HG02973 (cell line): ENCODE data around the gene TP63.

Experiments used
- ATAC-seq: cut with Tn5 transposase; IDR thresholded peaks from one replicate; pipeline ENCODE4 v1.9.1; 2021; ENCODE audit warnings: moderate library complexity; ENCODE audit not compliant: unreplicated experiment

Gene TP63

GRCh38 chr3:189902230-189903186, 271.3 kb downstream of the TP63 start:
- ATAC-seq, result no peak

- no peak for ATAC-seq
These were observed 272.5 kb downstream of the TP63 start for GRCh38 chr3:189903562-189904250.

- ATAC-seq, result no peak
These were observed 276.6 kb downstream of the TP63 start for GRCh38 chr3:189907803-189908202.

GRCh38 chr3:189908646-189909045, 277.5 kb downstream of the TP63 start:
- no peak for ATAC-seq

- no peak for ATAC-seq
These were observed 277.9 kb downstream of the TP63 start for GRCh38 chr3:189909139-189909538.

- no peak for ATAC-seq
These were observed 278.4 kb downstream of the TP63 start for GRCh38 chr3:189909573-189909972.

GRCh38 chr3:189911001-189911400, 279.8 kb downstream of the TP63 start:
- ATAC-seq, result no peak

- ATAC-seq, result no peak
These were observed 283.6 kb downstream of the TP63 start for GRCh38 chr3:189914799-189915198.

GRCh38 chr3:189921770-189922169, 290.6 kb downstream of the TP63 start:
- no peak for ATAC-seq

GRCh38 chr3:189927975-189928895, 297.0 kb downstream of the TP63 start:
- no peak for ATAC-seq

GRCh38 chr3:189936201-189936945, 305.2 kb downstream of the TP63 start:
- ATAC-seq, result no peak

- ATAC-seq, result no peak
These were observed 306.3 kb downstream of the TP63 start for GRCh38 chr3:189937302-189938127.

GRCh38 chr3:189941125-189941524, 309.9 kb downstream of the TP63 start:
- ATAC-seq, result no peak

- ATAC-seq, result no peak
These were observed 310.5 kb downstream of the TP63 start for GRCh38 chr3:189941679-189942078.

- ATAC-seq, result no peak
These were observed 311.8 kb downstream of the TP63 start for GRCh38 chr3:189942948-189943347.

- no peak for ATAC-seq
These were observed 313.3 kb downstream of the TP63 start for GRCh38 chr3:189944285-189945145.

- ATAC-seq, result no peak
These were observed 314.9 kb downstream of the TP63 start for GRCh38 chr3:189945935-189946709.
